Measurements from ENCODE around the gene TNKS2.

DNA sequence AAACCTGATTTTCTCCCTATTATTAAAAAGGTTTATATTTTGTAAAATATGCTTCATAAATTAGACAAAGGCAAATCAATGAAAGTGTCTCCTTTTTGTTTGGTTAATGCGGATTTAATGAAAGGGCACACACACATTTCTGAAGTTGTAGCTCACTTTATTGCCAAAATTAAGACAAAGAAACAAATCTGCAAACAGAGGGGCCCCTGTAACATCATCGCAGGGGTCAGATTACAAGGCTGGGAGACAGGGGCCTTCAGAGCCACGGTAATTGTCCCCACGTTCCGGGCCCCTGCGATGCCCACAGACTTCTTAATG is 88.7 kb downstream of the TNKS2 start:
- TF ChIP-seq CTCF (conservative IDR thresholded peaks at IDR 0.05) (no peak), ZFX (IDR thresholded peaks at IDR 0.05) (no peak)

Measured in C4-2B (cell line).